IMR-90 (cell line): ENCODE data around the gene PNKD. TPM values are rescaled to one million over a fixed set of nuclear protein-coding genes. Genes with fewer than 3 reads are reported as not detected.

ENCODE experiments used
- ATAC-seq: fragments of 200-7000 bp; cut with Tn5 transposase; 2 replicates; pipeline ENCODE4 v1.9.1; 2020; ENCODE audit warnings: low read depth, mild to moderate bottlenecking, moderate library complexity
- BruUV-seq: library from RNA; stranded (reverse); fragments of 400-500 nt; replicated peaks from 2 replicates; lab custom pipeline; 2021; lab: Mats Ljungman, UMichigan
- CTCF ChIA-PET: fragments of 300-600 bp; formaldehyde crosslinking; extraction: SDS; loops from one replicate; lab custom pipeline; 2021; ENCODE audit warnings: antibody characterized with exemption; lab: Yijun Ruan, JAX
- POLR2A ChIA-PET: fragments of 300-600 bp; sonication (Branson Sonifier 250); formaldehyde crosslinking; loops from one replicate; lab custom pipeline; 2022; ENCODE audit warnings: antibody characterized with exemption; ENCODE audit not compliant: unreplicated experiment; lab: Charles Lee
- DNase-seq: peaks from one replicate; pipeline ENCODE4 v3.0.0; 2013
- H2AFZ ChIP-seq: replicated peaks from 2 replicates; pipeline ENCODE3; 2013; ENCODE audit warnings: low read length, mild to moderate bottlenecking; ENCODE audit not compliant: poor library complexity
- H2AK5ac ChIP-seq: 2 replicates; pipeline ENCODE4 v1.6.1; 2013; ENCODE audit warnings: low read depth, low read length, inconsistent platforms
- H2AK9ac ChIP-seq: replicated peaks from 2 replicates; pipeline ENCODE3; 2013; ENCODE audit warnings: mild to moderate bottlenecking, low read depth, low read length, moderate library complexity; ENCODE audit not compliant: poor library complexity
- H2BK120ac ChIP-seq: 2 replicates; pipeline ENCODE4 v1.6.1; 2013; ENCODE audit warnings: low read depth, low read length, inconsistent platforms
- H2BK15ac ChIP-seq: 3 replicates; pipeline ENCODE4 v1.6.1; 2013; ENCODE audit warnings: low read depth, low read length, inconsistent platforms
- H2BK20ac ChIP-seq: 2 replicates; pipeline ENCODE4 v1.6.1; 2013; ENCODE audit warnings: low read depth, mild to moderate bottlenecking, inconsistent platforms, low read length, moderate library complexity
- H2BK5ac ChIP-seq: 2 replicates; pipeline ENCODE4 v1.6.1; 2013; ENCODE audit warnings: mild to moderate bottlenecking, low read depth, low read length, inconsistent platforms; ENCODE audit not compliant: poor library complexity, severe bottlenecking
- H3K14ac ChIP-seq: replicated peaks from 2 replicates; pipeline ENCODE4 v1.6.1; 2013; ENCODE audit warnings: low read depth, low read length, inconsistent platforms
- H3K18ac ChIP-seq: 2 replicates; pipeline ENCODE4 v1.6.1; 2013; ENCODE audit warnings: low read depth, low read length, control low read depth
- H3K23ac ChIP-seq: 2 replicates; pipeline ENCODE4 v1.6.1; 2013; ENCODE audit warnings: low read depth, low read length, inconsistent platforms
- H3K27ac ChIP-seq: 2 replicates; pipeline ENCODE4 v1.5.1; 2013; ENCODE audit warnings: mild to moderate bottlenecking, control low read depth, low read length; ENCODE audit not compliant: insufficient read depth
- H3K27me3 ChIP-seq: 2 replicates; pipeline ENCODE4 v1.6.1; 2013; ENCODE audit warnings: low read length; ENCODE audit not compliant: control insufficient read depth, insufficient read depth
- H3K36me3 ChIP-seq: 2 replicates; pipeline ENCODE4 v1.6.1; 2013; ENCODE audit warnings: low read length, mixed read lengths; ENCODE audit not compliant: control insufficient read depth, insufficient read depth
- H3K4ac ChIP-seq: 2 replicates; pipeline ENCODE4 v1.6.1; 2013; ENCODE audit warnings: low read depth, low read length, inconsistent platforms
- H3K4me1 ChIP-seq: 2 replicates; pipeline ENCODE4 v1.6.1; 2013; ENCODE audit warnings: low read length, mixed read lengths; ENCODE audit not compliant: control insufficient read depth, insufficient read depth
- H3K4me2 ChIP-seq: 2 replicates; pipeline ENCODE4 v1.6.1; 2013; ENCODE audit warnings: low read depth, mild to moderate bottlenecking, control low read depth, low read length, moderate library complexity
- H3K4me3 ChIP-seq: 2 replicates; pipeline ENCODE4 v1.5.1; 2013; ENCODE audit warnings: low read depth, mild to moderate bottlenecking, control low read depth, low read length, moderate library complexity; ENCODE audit not compliant: insufficient read depth
- H3K56ac ChIP-seq: 2 replicates; pipeline ENCODE4 v1.6.1; 2013; ENCODE audit warnings: low read length, inconsistent platforms; ENCODE audit not compliant: insufficient read depth; ENCODE audit errors: extremely low read depth
- H3K79me1 ChIP-seq, 2 experiments: 2 replicates each; pipeline ENCODE4 v1.6.1; 2013; ENCODE audit warnings: low read length in 2 of 2, inconsistent platforms in 1 of 2, low read depth in 1 of 2
- H3K9ac ChIP-seq: 2 replicates; pipeline ENCODE4 v1.6.1; 2013; ENCODE audit warnings: low read depth, low read length, control low read depth
- H3K9me1 ChIP-seq: 2 replicates; pipeline ENCODE4 v1.6.1; 2013; ENCODE audit warnings: low read length, inconsistent platforms; ENCODE audit not compliant: insufficient read depth
- H3K9me3 ChIP-seq: 2 replicates; pipeline ENCODE4 v1.6.1; 2013; ENCODE audit warnings: low read length; ENCODE audit not compliant: control insufficient read depth, insufficient read depth
- H4K20me1 ChIP-seq: 2 replicates; pipeline ENCODE4 v1.6.1; 2013; ENCODE audit warnings: low read length, inconsistent platforms; ENCODE audit not compliant: insufficient read depth
- H4K5ac ChIP-seq: 2 replicates; pipeline ENCODE4 v1.6.1; 2013; ENCODE audit warnings: mild to moderate bottlenecking, low read depth, low read length, control low read depth
- H4K8ac ChIP-seq, 2 experiments: 2 replicates each; pipeline ENCODE4 v1.6.1; 2013; ENCODE audit warnings: low read depth in 2 of 2, low read length in 2 of 2, control low read depth in 1 of 2, inconsistent platforms in 1 of 2
- H4K91ac ChIP-seq: 2 replicates; pipeline ENCODE4 v1.6.1; 2013; ENCODE audit warnings: low read depth, low read length, inconsistent platforms; ENCODE audit not compliant: insufficient read depth
- BHLHE40 ChIP-seq: fragments of 150-350 bp; IDR thresholded peaks from 2 replicates; pipeline ENCODE4 v1.6.1; 2016; ENCODE audit warnings: mild to moderate bottlenecking, low read depth, low read length
- CHD1 ChIP-seq: IDR thresholded peaks from 2 replicates; pipeline ENCODE4 v1.6.1; 2012; ENCODE audit warnings: low read depth, low read length, improper control_type of control experiment
- ELK1 ChIP-seq: fragments of 150-350 bp; IDR thresholded peaks from 2 replicates; pipeline ENCODE4 v1.6.1; 2016; ENCODE audit warnings: low read depth, mild to moderate bottlenecking, low read length, moderate library complexity, borderline replicate concordance
- FOS ChIP-seq: fragments of 150-350 bp; IDR thresholded peaks from 2 replicates; pipeline ENCODE4 v1.6.1; 2016; ENCODE audit warnings: low read depth, low read length
- MAFK ChIP-seq: IDR thresholded peaks from 2 replicates; pipeline ENCODE4 v1.6.1; 2012; ENCODE audit warnings: low read depth, low read length, improper control_type of control experiment
- MAZ ChIP-seq: IDR thresholded peaks from 2 replicates; pipeline ENCODE4 v1.6.1; 2012; ENCODE audit warnings: low read depth, mild to moderate bottlenecking, low read length, improper control_type of control experiment, moderate library complexity, borderline replicate concordance
- MXI1 ChIP-seq: IDR thresholded peaks from 2 replicates; pipeline ENCODE4 v1.6.1; 2012; ENCODE audit warnings: low read depth, mild to moderate bottlenecking, low read length, moderate library complexity, borderline replicate concordance
- NFE2L2 ChIP-seq: fragments of 150-350 bp; IDR thresholded peaks from 2 replicates; pipeline ENCODE4 v1.6.1; 2016; ENCODE audit warnings: low read depth, mild to moderate bottlenecking, low read length
- RAD21 ChIP-seq: IDR thresholded peaks from 2 replicates; pipeline ENCODE4 v1.6.1; 2012; ENCODE audit warnings: low read length, improper control_type of control experiment
- RCOR1 ChIP-seq: IDR thresholded peaks from 2 replicates; pipeline ENCODE4 v1.6.1; 2012; ENCODE audit warnings: mild to moderate bottlenecking, low read length, improper control_type of control experiment; ENCODE audit not compliant: insufficient replicate concordance
- SMC3 ChIP-seq: fragments of 150-350 bp; IDR thresholded peaks from 2 replicates; pipeline ENCODE4 v1.6.1; 2016; ENCODE audit warnings: low read depth, mild to moderate bottlenecking, antibody characterized with exemption, low read length, moderate library complexity
- WGBS, 2 experiments: methylation state at CpG; one replicate each; pipeline versions ENCODE4 v1.1.5 to v1.1.7; 2013; ENCODE audit warnings: missing lambda C conversion rate in 2 of 2; ENCODE audit not compliant: insufficient read length in 1 of 2; ENCODE audit errors: extremely low coverage in 2 of 2; 5-methylcytosine and 5-hydroxymethylcytosine counted together
- dilution Hi-C: fragments of 300-500 bp; cut with HindIII; formaldehyde crosslinking; loops from one replicate; pipeline ENCODE4 v1.14.3; 2018; ENCODE audit warnings: low sequenced_read_pairs; ENCODE audit not compliant: unreplicated experiment
- in situ Hi-C: fragments of 300-500 bp; cut with MboI; formaldehyde crosslinking; loops from 3 replicates; pipeline ENCODE4 v1.14.3; 2019; ENCODE audit warnings: low sequenced_read_pairs, inconsistent platforms, mixed read lengths
- intact Hi-C: fragments of 100-400 bp; cut with micrococcal nuclease; formaldehyde crosslinking; loops from 2 replicates; pipeline ENCODE4 v1.10.0; 2022
- polyA plus RNA-seq, 3 experiments: library from polyadenylated mRNA; depleted of rRNA; stranded (reverse); fragments of >200 nt; gene quantifications; 2 replicates each; pipeline ENCODE4 v1.2.3, GENCODE V29; 2012; ENCODE audit warnings: low replicate concordance in 1 of 3
- total RNA-seq: library from RNA; depleted of rRNA; stranded (reverse); fragments of >200 nt; gene quantifications from 2 replicates; pipeline ENCODE4 v1.2.3, GENCODE V29; 2012

PNKD gene
- total and polyA plus RNA-seq, 2 of the 4 experiments (the other 2 are of a cell fraction), result 19.2 to 68.5 TPM

GRCh38 chr2:218354045-218354444 is 83.7 kb downstream of the PNKD start:
- Histone ChIP-seq H2AK5ac (no peak overlapping the region), H3K4ac (no peak overlapping the region), H3K18ac (no peak overlapping the region), H4K5ac (no peak overlapping the region), H3K79me1 (no peaks in the 10 kb centered on the region), H3K36me3 (no peaks in the 10 kb centered on the region), H2AK9ac (no peak overlapping the region), H3K9me3 (peaks cover 8% of the 10 kb centered on the region), H3K4me2 (no peak overlapping the region), H3K23ac (no peak overlapping the region), H3K9me1 (no peaks in the 10 kb centered on the region), H2AFZ (no peak overlapping the region), H3K56ac (no peak overlapping the region), H4K20me1 (no peaks in the 10 kb centered on the region), H3K27ac (no peak overlapping the region), H3K4me1 (no peaks in the 10 kb centered on the region), H2BK20ac (no peak overlapping the region), H2BK15ac (no peak overlapping the region), H2BK120ac (no peak overlapping the region), H3K27me3 (no peaks in the 10 kb centered on the region), H2BK5ac (no peak overlapping the region), H4K91ac (no peak overlapping the region), H3K4me3 (no peak overlapping the region), H4K8ac (no peak overlapping the region), H3K14ac (no peak overlapping the region), H3K9ac (no peak overlapping the region)
- in situ Hi-C loops, result loop anchor here (5.0 kb wide), 1 partner anchor 42 kb away; no protein-coding TSS in a partner anchor
- ATAC-seq (no peak), DNase-seq (no peak)
- no TSS peak for BruUV-seq
- dilution Hi-C loops, result no loop called here
- ChIA-PET CTCF (no interaction called here), POLR2A (no interaction called here)
- 81% methylated on average over 10 of the region's 14 CpGs; no CpG with 5 or more reads in 1 of the 2 experiments for WGBS, 2 experiments
- intact Hi-C loops, result no loop called here
- TF ChIP-seq FOS, result no peak
- no peak for TF ChIP-seq MXI1
- TF ChIP-seq RAD21, result no peak
- no peak for TF ChIP-seq MAFK
- TF ChIP-seq CHD1, result no peak
- TF ChIP-seq ELK1, result no peak
- no peak for TF ChIP-seq NFE2L2
- no peak for TF ChIP-seq SMC3
- TF ChIP-seq BHLHE40, result no peak
- TF ChIP-seq RCOR1, result no peak
- no peak for TF ChIP-seq MAZ
